Measurements from ENCODE around the gene TNF. TPM values are rescaled to one million over a fixed set of nuclear protein-coding genes. Genes with fewer than 3 reads are reported as not detected.

TNF gene
- total RNA-seq, 2 donors from 2014 or later = 0.23 TPM; not detected in 1

- no peaks in the 10 kb centered on the region for H3K27me3 ChIP-seq (replicated peaks; ENCODE audit: insufficient read depth)
- H3K4me1 ChIP-seq (replicated peaks) = no peaks in the 10 kb centered on the region
- TF ChIP-seq CTCF (IDR thresholded peaks at IDR 0.05) (no peak), POLR2A (IDR thresholded peaks at IDR 0.05) (no peak), POLR2AphosphoS5 (IDR thresholded peaks at IDR 0.05) (no peak)
- H3K27ac ChIP-seq = no peak overlapping the region
- DNase-seq (ENCODE audit: low spot score) = no peak
- intact Hi-C loops (cut with DNase I) = no loop called here
- H3K4me3 ChIP-seq = no peak overlapping the region
- 72% methylated on average over 6 of the region's 6 CpGs for WGBS
- H3K36me3 ChIP-seq = peaks cover 15 to 22% of the 10 kb centered on the region in 2 donors
- H3K9me3 ChIP-seq = no peaks in the 10 kb centered on the region
Observed at GRCh38 chr6:31530659-31531058, 44.7 kb upstream of the TNF start.

GRCh38 chr6:31531162-31531561, 44.2 kb upstream of the TNF start:
- Histone ChIP-seq H3K36me3 (peaks cover 15 to 27% of the 10 kb centered on the region in 2 donors), H3K27ac (no peak overlapping the region), H3K4me3 (no peak overlapping the region), H3K9me3 (no peaks in the 10 kb centered on the region), H3K4me1 (replicated peaks) (no peaks in the 10 kb centered on the region), H3K27me3 (replicated peaks; ENCODE audit: insufficient read depth) (no peaks in the 10 kb centered on the region)
- WGBS = 88% methylated on average over 7 of the region's 7 CpGs
- no peak for TF ChIP-seq CTCF (IDR thresholded peaks at IDR 0.05)
- TF ChIP-seq POLR2A (IDR thresholded peaks at IDR 0.05) = no peak
- no peak for TF ChIP-seq POLR2AphosphoS5 (IDR thresholded peaks at IDR 0.05)
- DNase-seq (ENCODE audit: low spot score) = no peak
- intact Hi-C loops (cut with DNase I) = no loop called here

GRCh38 chr6:31531771-31532643, 43.4 kb upstream of the TNF start:
- Histone ChIP-seq H3K4me3 (no peak overlapping the region), H3K9me3 (no peaks in the 10 kb centered on the region), H3K27me3 (replicated peaks; ENCODE audit: insufficient read depth) (no peaks in the 10 kb centered on the region), H3K27ac (no peak overlapping the region), H3K4me1 (replicated peaks) (no peaks in the 10 kb centered on the region), H3K36me3 (peaks cover 15 to 34% of the 10 kb centered on the region in 2 donors)
- WGBS = 65% methylated on average over 9 of the region's 9 CpGs
- DNase-seq (ENCODE audit: low spot score) = no peak
- intact Hi-C loops (cut with DNase I) = no loop called here
- no peak for TF ChIP-seq CTCF (IDR thresholded peaks at IDR 0.05)
- TF ChIP-seq POLR2A (IDR thresholded peaks at IDR 0.05) = no peak
- no peak for TF ChIP-seq POLR2AphosphoS5 (IDR thresholded peaks at IDR 0.05)

- TF ChIP-seq CTCF (IDR thresholded peaks at IDR 0.05) (no peak), POLR2A (IDR thresholded peaks at IDR 0.05) (no peak), POLR2AphosphoS5 (IDR thresholded peaks at IDR 0.05) (no peak)
- no peak for DNase-seq (ENCODE audit: low spot score)
- no peaks in the 10 kb centered on the region for H3K27me3 ChIP-seq (replicated peaks; ENCODE audit: insufficient read depth)
- H3K27ac ChIP-seq = no peak overlapping the region
- H3K4me3 ChIP-seq = no peak overlapping the region
- no peaks in the 10 kb centered on the region for H3K4me1 ChIP-seq (replicated peaks)
- H3K36me3 ChIP-seq = peaks cover 15 to 40% of the 10 kb centered on the region in 2 donors
- intact Hi-C loops (cut with DNase I) = no loop called here
- no peaks in the 10 kb centered on the region for H3K9me3 ChIP-seq
- 60% methylated on average over 9 of the region's 9 CpGs for WGBS
Observed at GRCh38 chr6:31532644-31533454, 42.5 kb upstream of the TNF start.

All from prostate gland (tissue), 2 donors.